HG02610 (cell line): ENCODE measurements around the gene SOX13.
"Not testable (repeated sequence)": the region's sequence is repeated elsewhere in the genome, so short reads cannot be mapped to it uniquely, and the experiment has no call there.

ENCODE experiments used
- ATAC-seq: cut with Tn5 transposase; IDR thresholded peaks from one replicate; pipeline ENCODE4 v1.9.1; 2021; ENCODE audit warnings: mild to moderate bottlenecking, moderate library complexity; ENCODE audit not compliant: unreplicated experiment

SOX13 gene

DNA sequence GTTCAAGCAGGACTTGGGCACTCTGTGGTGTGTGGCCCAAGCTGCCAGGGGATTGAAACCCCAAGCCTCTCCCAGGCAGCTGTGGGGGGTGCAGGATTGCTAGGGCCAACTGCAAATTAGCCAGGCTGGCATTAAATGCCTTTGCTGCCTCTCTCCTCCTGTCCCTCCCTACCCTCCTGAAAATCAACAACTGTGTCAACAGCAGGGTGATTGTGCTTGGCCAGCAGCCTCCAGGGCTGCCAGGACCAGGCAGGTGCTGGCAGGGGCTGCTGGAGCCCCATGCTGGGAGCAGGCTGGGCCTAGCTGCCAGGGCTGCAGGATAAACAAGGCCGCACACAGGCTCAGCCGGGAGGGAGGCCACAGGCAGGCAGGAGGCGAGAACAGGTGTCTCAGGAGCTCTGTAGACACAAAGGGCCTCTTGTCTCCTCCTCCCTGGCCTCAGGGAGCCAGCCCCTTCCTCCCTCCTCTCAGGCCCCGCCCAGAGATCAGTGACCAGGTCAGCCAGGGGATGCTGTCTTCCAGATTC lies 11.4 kb downstream of the SOX13 start:
- no peak for ATAC-seq

GRCh38 chr1:204085876-204086275 lies 13.0 kb downstream of the SOX13 start:
- ATAC-seq = no peak

DNA sequence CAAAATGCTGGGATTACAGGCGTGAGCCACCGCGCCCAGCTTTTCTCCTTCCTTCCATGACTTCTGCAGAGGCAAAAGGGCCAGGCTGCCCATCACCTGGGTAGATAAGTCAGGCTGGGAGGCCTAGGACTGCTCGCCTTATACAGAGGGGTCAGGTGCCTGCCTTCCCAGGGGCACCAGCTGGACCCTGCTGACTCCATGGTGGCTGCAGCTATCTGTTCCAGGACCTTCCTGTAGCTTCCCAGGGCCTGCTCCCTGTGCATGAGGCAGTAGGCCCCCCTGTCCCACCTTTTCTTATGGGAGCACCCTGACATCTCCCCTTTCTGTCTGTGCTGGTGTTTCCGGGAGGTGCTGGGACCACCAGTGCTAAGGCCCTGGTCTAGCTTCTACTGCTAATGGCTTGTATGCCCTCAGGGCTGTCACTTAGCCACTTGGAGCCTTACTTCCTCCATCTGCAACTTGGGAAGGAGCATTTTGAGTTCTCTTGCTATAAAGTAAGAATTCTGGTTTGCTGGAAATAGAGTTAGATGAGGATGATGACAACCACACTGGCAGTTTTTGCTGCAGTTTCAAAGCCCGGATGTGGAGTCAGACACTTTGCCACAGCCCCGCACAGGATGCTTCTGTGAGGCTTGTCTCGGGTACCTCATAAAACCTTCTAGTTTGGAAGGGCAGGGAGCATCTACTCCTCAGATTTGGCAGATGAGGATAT lies 14.4 kb downstream of the SOX13 start:
- no peak for ATAC-seq

DNA sequence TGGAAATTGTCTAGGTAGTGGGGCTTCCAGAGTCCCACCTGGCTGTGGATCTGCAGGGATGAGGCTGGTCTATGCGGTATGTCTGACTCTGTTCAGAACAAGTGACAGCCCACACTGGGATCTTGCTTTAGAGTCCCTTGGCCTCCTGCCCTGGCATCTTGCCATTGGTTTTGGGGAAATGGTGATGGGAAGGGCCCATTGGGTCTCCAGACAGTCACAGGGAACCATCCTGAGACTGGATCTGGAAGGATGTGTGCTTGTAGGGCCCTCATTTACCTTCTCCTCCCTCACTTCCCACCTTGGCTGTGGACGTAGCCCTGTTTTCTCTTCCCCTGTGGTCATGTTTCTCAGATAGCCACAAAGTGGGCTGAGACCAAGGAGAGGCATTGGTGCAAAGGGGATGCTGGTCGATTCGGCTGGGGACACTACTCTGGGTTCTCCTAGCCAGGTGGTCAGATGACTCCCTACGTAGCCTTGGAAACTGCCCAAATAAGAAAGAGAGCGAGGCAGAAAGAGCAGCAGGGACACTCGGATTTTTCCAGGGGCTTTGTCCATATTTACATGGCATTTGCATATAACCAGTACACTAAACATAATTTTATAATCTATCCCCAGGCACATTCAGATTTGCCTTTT lies 15.1 kb downstream of the SOX13 start:
- no peak for ATAC-seq

DNA sequence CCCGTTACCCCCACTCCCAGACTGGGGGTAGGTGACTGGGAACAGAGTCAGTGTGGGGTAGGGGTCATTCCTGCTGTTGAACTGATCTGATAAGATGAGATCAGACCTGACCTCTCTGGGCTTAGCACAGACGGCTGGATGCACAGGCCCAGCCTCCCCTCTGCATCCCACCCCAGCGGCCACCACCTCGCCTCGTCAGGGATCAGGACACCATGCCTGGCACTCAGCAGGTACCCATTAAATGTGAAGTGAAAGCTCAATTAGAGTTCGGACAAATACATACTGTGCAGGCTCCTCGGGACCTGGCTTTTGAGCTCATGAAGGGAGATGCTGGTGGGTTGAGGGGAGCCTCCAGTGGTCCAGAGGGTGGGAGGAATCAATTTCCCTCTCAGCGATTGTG lies 15.7 kb downstream of the SOX13 start:
- no peak for ATAC-seq

DNA sequence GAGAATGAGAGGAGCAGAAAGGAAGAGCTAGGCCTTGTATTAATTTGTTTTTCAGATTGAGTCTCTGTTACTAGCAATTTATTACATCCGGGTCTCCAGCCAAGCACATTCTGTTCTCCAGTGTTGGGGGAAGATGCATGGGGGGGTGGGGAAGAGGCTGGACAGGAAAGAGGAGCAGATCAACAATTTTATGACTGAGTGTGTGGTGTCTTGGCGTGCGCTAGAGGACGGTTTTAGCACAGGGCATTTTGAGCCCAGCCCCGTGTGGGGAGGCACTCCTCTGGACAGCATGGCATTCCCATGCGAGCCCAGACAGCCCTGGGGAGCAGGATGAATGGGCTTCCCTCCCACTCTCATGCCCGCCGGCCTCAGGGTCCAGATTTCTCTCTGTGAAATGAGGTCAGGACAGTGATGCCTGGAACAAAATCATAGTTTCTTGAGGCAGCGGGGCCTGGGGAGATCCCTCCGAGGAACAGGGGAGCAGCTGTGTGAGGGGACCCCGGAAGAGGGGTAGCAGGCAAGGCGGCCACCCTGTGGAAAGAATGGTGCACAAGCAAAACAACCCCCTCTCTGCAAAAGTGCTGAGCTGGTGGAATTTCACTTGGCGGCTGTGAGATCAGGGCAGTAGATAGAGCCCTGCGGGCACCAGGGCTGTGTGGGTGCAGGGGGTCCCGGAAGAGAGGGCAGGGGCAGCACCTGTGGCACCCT lies 16.3 kb downstream of the SOX13 start:
- no peak for ATAC-seq

GRCh38 chr1:204090132-204090531 lies 17.2 kb downstream of the SOX13 start:
- ATAC-seq = not testable (repeated sequence)

DNA sequence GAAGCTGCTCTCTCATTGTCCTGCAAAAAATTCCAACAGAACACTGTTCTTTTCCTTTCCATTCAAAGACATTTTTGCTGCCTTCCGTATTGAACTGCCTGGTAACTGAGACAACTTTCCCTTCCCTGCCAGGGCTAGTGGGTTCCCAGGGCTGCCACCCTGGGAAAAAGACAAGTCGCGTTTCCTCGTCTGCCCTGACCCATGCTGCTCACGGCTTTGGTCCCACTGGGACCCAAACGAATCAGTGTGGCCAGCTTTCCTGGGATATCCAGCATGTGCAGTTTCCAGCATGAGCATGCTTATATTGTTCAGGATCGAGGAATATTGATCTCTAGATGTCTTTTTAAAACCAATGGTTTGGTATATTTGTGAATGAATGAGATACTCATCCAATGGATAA lies 18.2 kb downstream of the SOX13 start:
- ATAC-seq = no peak

- ATAC-seq = no peak
Measured at GRCh38 chr1:204091787-204092312, 18.9 kb downstream of the SOX13 start.

DNA sequence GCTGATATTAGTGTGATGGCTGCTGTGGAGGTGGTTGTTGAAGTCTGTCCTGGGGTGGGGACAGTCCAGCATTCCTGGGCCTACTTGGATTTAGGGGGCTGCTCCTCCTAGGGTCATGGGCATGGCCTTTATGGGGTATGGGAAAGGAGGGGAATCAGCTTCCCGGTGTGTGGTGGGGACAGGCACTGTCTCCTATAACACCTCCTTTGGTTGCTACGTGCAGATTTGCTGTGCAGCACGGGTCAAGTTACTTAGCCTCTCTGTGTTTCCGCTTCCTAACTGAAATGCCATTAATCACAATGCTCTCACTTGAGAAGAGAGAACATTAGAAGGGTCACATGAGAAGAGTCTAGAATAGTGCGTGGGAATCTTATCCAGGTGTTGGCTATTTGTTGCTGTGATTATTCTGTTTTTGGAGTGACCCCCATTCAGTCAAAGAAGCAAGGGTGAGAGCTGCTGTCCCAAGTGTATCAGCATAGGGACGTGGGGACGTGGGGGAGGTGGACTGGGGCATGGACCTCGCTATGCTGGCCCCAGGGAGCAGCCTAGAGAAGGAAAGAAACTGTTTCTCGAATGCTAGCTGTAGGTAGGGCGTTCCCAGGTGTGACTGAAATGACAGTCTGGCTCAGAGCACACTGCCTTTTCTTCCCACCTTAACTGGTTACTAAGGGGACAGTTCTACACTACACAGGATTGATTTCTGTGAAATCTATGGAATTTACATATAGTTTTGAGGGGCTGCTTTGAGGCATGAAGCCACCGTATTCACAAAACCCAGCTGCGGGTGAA lies 19.9 kb downstream of the SOX13 start:
- no peak for ATAC-seq

DNA sequence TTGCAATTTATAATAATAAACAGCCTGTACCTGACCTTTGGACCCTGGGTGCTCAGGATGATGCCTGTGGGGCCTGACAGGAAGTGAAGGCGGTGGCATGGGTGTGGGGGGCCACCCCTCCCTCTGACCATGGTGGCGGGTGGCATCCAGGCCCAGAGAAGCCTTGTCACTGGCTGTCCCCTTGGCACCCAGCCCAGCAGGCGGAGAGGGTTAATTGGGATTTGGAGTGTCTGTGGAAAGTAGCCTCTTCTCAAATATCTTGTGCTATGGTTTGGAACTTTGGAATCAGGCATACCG lies 20.5 kb downstream of the SOX13 start:
- ATAC-seq = no peak

DNA sequence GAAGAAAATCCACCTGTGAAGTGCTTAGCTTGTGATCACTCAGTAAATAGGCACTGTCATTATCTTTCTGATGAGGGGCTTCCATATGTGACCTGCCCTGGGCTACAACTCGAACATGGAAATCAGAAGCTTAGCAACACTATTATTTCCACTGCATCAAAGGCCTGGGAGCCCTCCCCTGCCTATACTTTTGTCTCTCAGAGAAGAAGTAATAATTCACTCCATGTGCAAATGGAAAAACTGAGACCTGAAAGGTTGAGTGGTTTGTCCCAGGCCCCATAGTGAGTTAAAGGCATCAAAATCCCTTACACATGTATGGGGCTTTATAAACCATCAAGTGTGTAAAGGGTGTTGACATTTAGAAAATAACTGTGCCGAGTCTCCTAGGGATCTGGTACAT lies 20.9 kb downstream of the SOX13 start:
- ATAC-seq = no peak

GRCh38 chr1:204094313-204094729 lies 21.4 kb downstream of the SOX13 start:
- ATAC-seq = no peak

- ATAC-seq = no peak
Measured at GRCh38 chr1:204094856-204095634, 22.1 kb downstream of the SOX13 start.

- no peak for ATAC-seq
Measured at GRCh38 chr1:204096931-204097330, 24.0 kb downstream of the SOX13 start.

DNA sequence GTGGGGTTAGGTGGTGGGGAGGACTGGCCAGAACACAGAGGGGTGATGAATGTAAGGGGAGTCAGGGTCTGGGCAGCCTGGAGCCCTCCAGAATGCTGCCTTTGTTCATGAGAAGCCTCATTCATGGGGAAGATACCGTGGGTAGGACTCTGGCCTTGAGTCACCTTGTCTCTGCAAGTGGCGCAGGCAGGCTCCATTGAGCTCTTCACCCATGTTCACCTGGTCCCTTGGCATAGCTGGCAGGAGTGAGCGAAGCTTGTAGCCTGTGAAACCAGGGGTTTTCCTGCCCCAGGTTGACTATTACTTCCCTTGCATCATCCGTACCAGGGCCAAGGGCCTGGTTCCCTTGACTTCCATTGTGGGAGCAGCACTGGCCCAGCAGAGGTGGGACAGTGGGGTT lies 25.8 kb downstream of the SOX13 start:
- ATAC-seq = no peak

DNA sequence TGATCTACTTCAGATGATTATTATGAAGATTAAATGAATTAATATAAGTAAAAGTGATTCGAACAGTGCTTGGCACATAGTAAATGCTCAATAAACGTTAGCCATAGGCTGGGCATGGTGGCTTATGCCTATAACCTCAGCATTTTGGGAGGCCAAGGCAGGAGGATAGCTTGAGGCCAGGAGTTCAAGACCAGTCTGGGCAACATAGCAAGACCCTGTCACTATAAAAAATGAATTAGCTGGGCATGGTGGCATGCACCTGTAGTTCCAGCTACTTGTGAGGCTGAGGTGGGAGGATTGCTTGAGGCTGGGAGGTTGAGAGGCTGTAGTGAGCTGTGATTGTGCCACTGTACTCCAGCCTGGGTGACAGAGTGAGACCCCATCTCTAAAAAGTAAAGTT lies 26.8 kb downstream of the SOX13 start:
- not testable (repeated sequence) for ATAC-seq

DNA sequence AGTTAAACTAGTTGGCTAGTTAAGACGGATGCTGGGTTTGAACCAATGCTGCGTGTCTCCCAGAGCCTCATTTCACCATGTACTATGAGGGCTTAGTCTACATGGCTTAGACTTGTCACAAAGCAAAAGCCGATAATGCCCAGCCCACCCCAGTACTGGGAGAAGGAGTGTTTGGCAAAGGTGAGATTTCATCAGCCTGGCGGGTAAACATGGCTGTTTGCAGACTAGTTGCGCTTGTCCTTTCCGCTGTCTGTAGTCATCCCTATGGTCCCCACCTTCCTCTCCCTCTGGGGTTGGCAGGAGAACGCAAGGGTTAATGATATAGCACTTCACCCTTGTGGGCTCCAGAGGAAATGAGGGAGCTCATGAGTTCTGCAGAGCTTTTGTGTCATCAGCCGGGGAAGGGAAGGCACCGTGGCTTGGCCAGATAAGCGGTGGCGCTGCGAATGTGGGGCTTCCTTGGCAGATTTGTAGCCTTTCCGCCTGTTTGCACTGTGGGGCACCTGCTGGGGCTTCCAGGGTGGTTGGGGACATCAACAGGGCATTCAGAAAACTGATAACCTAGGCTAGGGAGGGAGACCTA lies 29.2 kb downstream of the SOX13 start:
- ATAC-seq = no peak

- no peak for ATAC-seq
Measured at GRCh38 chr1:204102739-204103430, 30.0 kb downstream of the SOX13 start.

DNA sequence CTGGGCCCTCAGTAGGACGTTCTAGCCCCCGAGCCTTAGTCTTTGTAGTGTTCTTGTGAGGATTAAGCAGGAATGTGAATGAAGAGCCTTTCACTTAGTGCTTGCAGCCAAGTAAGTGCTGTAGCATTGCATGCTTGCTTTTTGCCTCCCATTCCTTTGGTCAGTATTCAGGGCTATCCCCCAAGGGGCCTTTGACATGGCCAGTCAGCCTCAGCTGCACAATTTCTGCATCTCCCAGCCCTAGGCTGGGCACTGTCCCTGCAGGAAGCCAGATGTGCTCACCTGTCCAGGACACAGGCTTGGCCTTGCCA lies 30.5 kb downstream of the SOX13 start:
- ATAC-seq = no peak
